ENCODE results near the gene NUDT19. TPM values are rescaled to one million over a fixed set of nuclear protein-coding genes. Genes with fewer than 3 reads are reported as not detected.

NUDT19 gene
- total RNA-seq, 5 donors from 2014 or later (not counting 1 experiment from before 2014, with no cell fraction given), result 9.6 to 14.7 (median 11.5) TPM

- no peak for ATAC-seq (replicated peaks in 1 of 4)
- POLR2A ChIA-PET, result no interaction called here
- 95% methylated on average over 34 of the region's 44 CpGs for WGBS (ENCODE audit: insufficient coverage)
Observed at GRCh38 chr19:32719611-32720059, 28.0 kb downstream of the NUDT19 start, which contains the start of gene TDRD12. Gene TDRD12 (plus strand): TSS chr19:32719767. CDS start chr19:32720073, 306 bp downstream.

GRCh38 chr19:32720216-32720935 is 28.8 kb downstream of the NUDT19 start:
- no peak overlapping the region for H3K4me3 Mint-ChIP-seq
- H3K27ac Mint-ChIP-seq, result no peak overlapping the region
- no peaks in the 10 kb centered on the region for H3K9me3 ChIP-seq
- no peaks in the 10 kb centered on the region for H3K27me3 Mint-ChIP-seq
- no peak overlapping the region for H3K27ac ChIP-seq (ENCODE audit: low read length)
- peaks cover 4% of the 10 kb centered on the region for H3K36me3 Mint-ChIP-seq
- ChIA-PET CTCF (no interaction called here), POLR2A (no interaction called here)
- no peaks in the 10 kb centered on the region for H3K4me1 ChIP-seq (ENCODE audit: control insufficient read depth in 1 of 2, extremely low read depth in 1 of 2, insufficient read depth in 2 of 2, low read length in 2 of 2)
- no peaks in the 10 kb centered on the region for H3K9me3 Mint-ChIP-seq
- no peak overlapping the region for H3K4me3 ChIP-seq (ENCODE audit: control insufficient read depth in 1 of 2, extremely low read depth in 1 of 2, low read length in 1 of 2)
- H3K4me1 Mint-ChIP-seq, result no peaks in the 10 kb centered on the region
- no peaks in the 10 kb centered on the region for H3K27me3 ChIP-seq (replicated peaks in 1 of 2; ENCODE audit: control insufficient read depth in 2 of 2, extremely low read depth in 1 of 2, insufficient read depth in 2 of 2, low read length in 1 of 2)
- DNase-seq (no peak), ATAC-seq (replicated peaks in 1 of 4) (no peak)
- no peaks in the 10 kb centered on the region for H3K36me3 ChIP-seq (ENCODE audit: control insufficient read depth in 2 of 2, extremely low read depth in 1 of 2, insufficient read depth in 1 of 2, low read length in 1 of 2)
- 95% methylated on average over 12 of the region's 22 CpGs for WGBS (ENCODE audit: insufficient coverage)

More at GRCh38 chr19:32719611-32720059, 28.0 kb downstream of the NUDT19 start, which contains the start of gene TDRD12:
- no peaks in the 10 kb centered on the region for H3K9me3 Mint-ChIP-seq
- Histone ChIP-seq H3K27ac (ENCODE audit: low read length) (no peak within 1 kb of the TSS), H3K4me1 (ENCODE audit: control insufficient read depth in 1 of 2, extremely low read depth in 1 of 2, insufficient read depth in 2 of 2, low read length in 2 of 2) (no peaks in the 10 kb centered on the region), H3K36me3 (ENCODE audit: control insufficient read depth in 2 of 2, extremely low read depth in 1 of 2, insufficient read depth in 1 of 2, low read length in 1 of 2) (peaks cover 0 to 1% of the 10 kb centered on the region in 2 donors), H3K27me3 (replicated peaks in 1 of 2; ENCODE audit: control insufficient read depth in 2 of 2, extremely low read depth in 1 of 2, insufficient read depth in 2 of 2, low read length in 1 of 2) (no peaks in the 10 kb centered on the region), H3K4me3 (ENCODE audit: control insufficient read depth in 1 of 2, extremely low read depth in 1 of 2, low read length in 1 of 2) (no peak within 1 kb of the TSS), H3K9me3 (no peaks in the 10 kb centered on the region)
- peak in 1 of 35 experiments; percentile 16 for DNase-seq
- no peaks in the 10 kb centered on the region for H3K27me3 Mint-ChIP-seq
- H3K4me3 Mint-ChIP-seq, result no peak within 1 kb of the TSS
- CTCF ChIA-PET, result no interaction called here
- no peak within 1 kb of the TSS for H3K27ac Mint-ChIP-seq
- H3K4me1 Mint-ChIP-seq, result no peaks in the 10 kb centered on the region
- H3K36me3 Mint-ChIP-seq, result peaks cover 11% of the 10 kb centered on the region

- no peak for DNase-seq
- no peak overlapping the region for H3K4me3 ChIP-seq (ENCODE audit: control insufficient read depth in 1 of 2, extremely low read depth in 1 of 2, low read length in 1 of 2)
Observed at GRCh38 chr19:32720936-32721250, 29.3 kb downstream of the NUDT19 start.

GRCh38 chr19:32735936-32736335 is 44.3 kb downstream of the NUDT19 start:
- no peak overlapping the region for H3K27ac ChIP-seq (ENCODE audit: low read length)
- H3K4me3 ChIP-seq (ENCODE audit: control insufficient read depth in 1 of 2, extremely low read depth in 1 of 2, low read length in 1 of 2), result no peak overlapping the region
- Mint-ChIP-seq H3K27me3 (peaks cover 16 to 35% of the 10 kb centered on the region in 2 donors), H3K36me3 (no peaks in the 10 kb centered on the region), H3K4me3 (no peak overlapping the region), H3K4me1 (no peaks in the 10 kb centered on the region), H3K27ac (no peak overlapping the region), H3K9me3 (no peaks in the 10 kb centered on the region)
- DNase-seq, result no peak
- POLR2A ChIA-PET, result no interaction called here
- H3K27me3 ChIP-seq (replicated peaks in 1 of 2; ENCODE audit: control insufficient read depth in 2 of 2, extremely low read depth in 1 of 2, insufficient read depth in 2 of 2, low read length in 1 of 2), result peaks cover 0 to 33% of the 10 kb centered on the region in 2 experiments
- H3K4me1 ChIP-seq (ENCODE audit: control insufficient read depth in 1 of 2, extremely low read depth in 1 of 2, insufficient read depth in 2 of 2, low read length in 2 of 2), result no peaks in the 10 kb centered on the region
- WGBS (ENCODE audit: insufficient coverage), result 57% methylated on average over 1 of the region's 4 CpGs
- CTCF ChIA-PET, result no interaction called here
- H3K36me3 ChIP-seq (ENCODE audit: control insufficient read depth in 2 of 2, extremely low read depth in 1 of 2, insufficient read depth in 1 of 2, low read length in 1 of 2), result no peaks in the 10 kb centered on the region
- H3K9me3 ChIP-seq, result no peaks in the 10 kb centered on the region
- ATAC-seq (replicated peaks in 1 of 4), result no peak

More at GRCh38 chr19:32720936-32721250, 29.3 kb downstream of the NUDT19 start:
- Histone ChIP-seq H3K36me3 (ENCODE audit: control insufficient read depth in 2 of 2, extremely low read depth in 1 of 2, insufficient read depth in 1 of 2, low read length in 1 of 2) (no peaks in the 10 kb centered on the region), H3K27ac (ENCODE audit: low read length) (no peak overlapping the region), H3K4me1 (ENCODE audit: control insufficient read depth in 1 of 2, extremely low read depth in 1 of 2, insufficient read depth in 2 of 2, low read length in 2 of 2) (no peaks in the 10 kb centered on the region), H3K9me3 (no peaks in the 10 kb centered on the region), H3K27me3 (replicated peaks in 1 of 2; ENCODE audit: control insufficient read depth in 2 of 2, extremely low read depth in 1 of 2, insufficient read depth in 2 of 2, low read length in 1 of 2) (no peaks in the 10 kb centered on the region)
- Mint-ChIP-seq H3K27ac (no peak overlapping the region), H3K4me3 (no peak overlapping the region), H3K36me3 (peaks cover 3% of the 10 kb centered on the region), H3K4me1 (no peaks in the 10 kb centered on the region), H3K9me3 (peaks cover 0 to 4% (median 0%) of the 10 kb centered on the region in 3 donors), H3K27me3 (no peaks in the 10 kb centered on the region)
- no peak for ATAC-seq (replicated peaks in 1 of 4)
- POLR2A ChIA-PET, result no interaction called here
- CTCF ChIA-PET, result no interaction called here
- WGBS (ENCODE audit: insufficient coverage), result 94% methylated on average over 19 of the region's 22 CpGs

- Histone ChIP-seq H3K4me1 (ENCODE audit: control insufficient read depth in 1 of 2, extremely low read depth in 1 of 2, insufficient read depth in 2 of 2, low read length in 2 of 2) (peaks cover 6 to 18% of the 10 kb centered on the region in 2 experiments), H3K27me3 (replicated peaks in 1 of 2; ENCODE audit: control insufficient read depth in 2 of 2, extremely low read depth in 1 of 2, insufficient read depth in 2 of 2, low read length in 1 of 2) (peaks cover 0 to 28% of the 10 kb centered on the region in 2 experiments), H3K4me3 (ENCODE audit: control insufficient read depth in 1 of 2, extremely low read depth in 1 of 2, low read length in 1 of 2) (no peak overlapping the region), H3K36me3 (ENCODE audit: control insufficient read depth in 2 of 2, extremely low read depth in 1 of 2, insufficient read depth in 1 of 2, low read length in 1 of 2) (no peaks in the 10 kb centered on the region), H3K9me3 (no peaks in the 10 kb centered on the region), H3K27ac (ENCODE audit: low read length) (no peak overlapping the region)
- no peak overlapping the region for H3K27ac Mint-ChIP-seq
- H3K4me3 Mint-ChIP-seq, result no peak overlapping the region
- WGBS (ENCODE audit: insufficient coverage), result 100% methylated on average over 1 of the region's 9 CpGs
- POLR2A ChIA-PET, result no interaction called here
- peaks cover 17 to 18% of the 10 kb centered on the region in 2 donors for H3K27me3 Mint-ChIP-seq
- no peak for DNase-seq
- CTCF ChIA-PET, result interaction anchor here in 1 of 2 donors (0.9 kb wide), 1 partner anchor 122 kb away, joined by 3 read pairs; no protein-coding TSS in a partner anchor
- no peaks in the 10 kb centered on the region for H3K36me3 Mint-ChIP-seq
- ATAC-seq (replicated peaks in 1 of 4), result no peak
- peaks cover 0 to 7% (median 4%) of the 10 kb centered on the region in 3 donors for H3K4me1 Mint-ChIP-seq
- H3K9me3 Mint-ChIP-seq, result no peaks in the 10 kb centered on the region
Observed at GRCh38 chr19:32743021-32743420, 51.4 kb downstream of the NUDT19 start.

- H3K27ac Mint-ChIP-seq, result no peak overlapping the region
- H3K4me3 Mint-ChIP-seq, result no peak overlapping the region
- Histone ChIP-seq H3K4me1 (ENCODE audit: control insufficient read depth in 1 of 2, extremely low read depth in 1 of 2, insufficient read depth in 2 of 2, low read length in 2 of 2) (peaks cover 6 to 22% of the 10 kb centered on the region in 2 experiments), H3K4me3 (ENCODE audit: control insufficient read depth in 1 of 2, extremely low read depth in 1 of 2, low read length in 1 of 2) (no peak overlapping the region), H3K36me3 (ENCODE audit: control insufficient read depth in 2 of 2, extremely low read depth in 1 of 2, insufficient read depth in 1 of 2, low read length in 1 of 2) (no peaks in the 10 kb centered on the region), H3K27me3 (replicated peaks in 1 of 2; ENCODE audit: control insufficient read depth in 2 of 2, extremely low read depth in 1 of 2, insufficient read depth in 2 of 2, low read length in 1 of 2) (peaks cover 0 to 25% of the 10 kb centered on the region in 2 experiments), H3K9me3 (no peaks in the 10 kb centered on the region), H3K27ac (ENCODE audit: low read length) (no peak overlapping the region)
- POLR2A ChIA-PET, result no interaction called here
- CTCF ChIA-PET, result interaction anchor here in 1 of 2 donors (0.9 kb wide), 1 partner anchor 122 kb away, joined by 3 read pairs; no protein-coding TSS in a partner anchor
- H3K4me1 Mint-ChIP-seq, result peaks cover 0 to 12% (median 8%) of the 10 kb centered on the region in 3 donors
- peaks cover 17 to 18% of the 10 kb centered on the region in 2 donors for H3K27me3 Mint-ChIP-seq
- DNase-seq (no peak), ATAC-seq (replicated peaks in 1 of 4) (no peak)
- no peaks in the 10 kb centered on the region for H3K9me3 Mint-ChIP-seq
- 100% methylated on average over 3 of the region's 4 CpGs for WGBS (ENCODE audit: insufficient coverage)
- no peaks in the 10 kb centered on the region for H3K36me3 Mint-ChIP-seq
Observed at GRCh38 chr19:32743447-32743846, 51.8 kb downstream of the NUDT19 start.

All from T-cell (primary cell).